GM10847 (cell line): ENCODE data around the gene ROM1.
A peak's percentile ranks its signal among the peaks of the same experiment; 100 is the strongest.

Experiments used
- POLR2A ChIP-seq: IDR thresholded peaks from 2 replicates; pipeline ENCODE4 v1.6.1; 2011; ENCODE audit not compliant: insufficient read length; ENCODE audit errors: extremely low read depth

ROM1 gene

GRCh38 chr11:62621567-62622470, 8.8 kb downstream of the ROM1 start, which contains the start of gene B3GAT3:
Gene B3GAT3, minus strand, starts transcription at chr11:62621986. Its CDS starts 39 bp downstream, at chr11:62621947.
- TF ChIP-seq POLR2A = peak; percentile 67

GRCh38 chr11:62622476-62623089, 9.5 kb downstream of the ROM1 start:
- TF ChIP-seq POLR2A = no peak

- no peak for TF ChIP-seq POLR2A
Observed at GRCh38 chr11:62627713-62628112, 14.7 kb downstream of the ROM1 start.

GRCh38 chr11:62632492-62632891, 19.4 kb downstream of the ROM1 start:
- no peak for TF ChIP-seq POLR2A

- TF ChIP-seq POLR2A = no peak
Observed at GRCh38 chr11:62644220-62644619, 31.2 kb downstream of the ROM1 start.

- TF ChIP-seq POLR2A = no peak
Observed at GRCh38 chr11:62645671-62645945, 32.6 kb downstream of the ROM1 start.

- peak; percentile 92 for TF ChIP-seq POLR2A
Observed at GRCh38 chr11:62645946-62646824, 33.1 kb downstream of the ROM1 start, which contains the start of gene GANAB. Gene GANAB, minus strand, starts transcription at chr11:62646613. Its CDS starts 14 bp downstream, at chr11:62646599.

GRCh38 chr11:62646825-62647608, 34.0 kb downstream of the ROM1 start:
- TF ChIP-seq POLR2A = no peak

- no peak for TF ChIP-seq POLR2A
Observed at GRCh38 chr11:62647609-62648005, 34.5 kb downstream of the ROM1 start.

- no peak for TF ChIP-seq POLR2A
Observed at GRCh38 chr11:62648185-62648966, 35.3 kb downstream of the ROM1 start.

GRCh38 chr11:62648967-62649364, 35.9 kb downstream of the ROM1 start:
- no peak for TF ChIP-seq POLR2A

- no peak for TF ChIP-seq POLR2A
Observed at GRCh38 chr11:62649486-62649885, 36.4 kb downstream of the ROM1 start.

GRCh38 chr11:62652161-62653006, 39.3 kb downstream of the ROM1 start:
- no peak for TF ChIP-seq POLR2A
